ENCODE results near the gene IL1RN. TPM values are rescaled to one million over a fixed set of nuclear protein-coding genes. Genes with fewer than 3 reads are reported as not detected.

The IL1RN gene
- total and polyA plus RNA-seq, 2 donors from 2014 or later: 1.3 to 2.1 TPM

DNA sequence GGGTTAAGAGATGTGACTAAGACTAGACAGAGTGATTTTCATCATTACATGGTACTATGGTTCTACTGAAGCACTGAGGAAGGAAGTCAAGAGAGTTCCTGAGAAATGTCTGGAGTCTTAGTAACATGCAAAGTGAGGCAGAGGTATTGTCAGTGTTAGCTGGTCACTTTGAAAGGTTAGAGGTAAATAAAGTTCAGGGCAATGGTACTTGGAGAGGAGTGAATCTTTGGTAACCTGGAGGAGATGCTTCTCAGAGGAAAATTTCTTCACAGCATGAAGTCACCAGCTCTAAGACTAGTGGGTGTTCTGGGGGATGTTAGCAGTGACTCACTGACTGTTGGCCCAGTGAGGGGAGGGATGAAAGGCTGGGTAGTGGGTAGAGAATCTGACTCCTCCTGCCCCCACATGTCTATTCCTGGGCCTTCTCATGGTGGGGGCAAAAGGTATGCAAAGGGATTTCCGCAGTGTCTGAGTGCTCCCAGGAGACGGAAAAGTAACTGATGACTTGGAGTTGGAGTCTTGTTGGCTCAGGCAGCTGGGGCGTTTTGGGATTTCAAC, 23.3 kb upstream of the IL1RN start:
- intact Hi-C loops (cut with DNase I): no loop called here

GRCh38 chr2:113105047-113105785, 22.2 kb upstream of the IL1RN start:
- Histone ChIP-seq H3K4me3 (ENCODE audit: low read length in 3 of 3) (no peak overlapping the region), H3K9ac (ENCODE audit: low read length in 3 of 3) (no peak overlapping the region), H3K27ac (ENCODE audit: low read depth in 2 of 2, low read length in 2 of 2) (no peak overlapping the region), H3K36me3 (ENCODE audit: control insufficient read depth in 2 of 3, insufficient read depth in 3 of 3, low read length in 3 of 3) (no peaks in the 10 kb centered on the region), H3K27me3 (ENCODE audit: control insufficient read depth, insufficient read depth, low read length) (no peaks in the 10 kb centered on the region), H3K4me1 (ENCODE audit: control insufficient read depth in 2 of 3, insufficient read depth in 2 of 3, low read depth in 1 of 3, low read length in 3 of 3) (no peaks in the 10 kb centered on the region), H3K9me3 (ENCODE audit: control insufficient read depth in 2 of 3, insufficient read depth in 1 of 3, low read length in 3 of 3) (no peaks in the 10 kb centered on the region)
- DNase-seq (no peak), FAIRE-seq (no peak)
- TF ChIP-seq CTCF (IDR thresholded peaks at IDR 0.05; ENCODE audit: borderline replicate concordance, extremely low read depth, insufficient read depth): no peak
- intact Hi-C loops (cut with DNase I): no loop called here

More for the DNA sequence above, 23.3 kb upstream of the IL1RN start:
- DNase-seq (no peak), FAIRE-seq (no peak)
- Histone ChIP-seq H3K27me3 (ENCODE audit: control insufficient read depth, insufficient read depth, low read length) (no peaks in the 10 kb centered on the region), H3K27ac (ENCODE audit: low read depth in 2 of 2, low read length in 2 of 2) (no peak overlapping the region), H3K9ac (ENCODE audit: low read length in 3 of 3) (no peak overlapping the region), H3K36me3 (ENCODE audit: control insufficient read depth in 2 of 3, insufficient read depth in 3 of 3, low read length in 3 of 3) (no peaks in the 10 kb centered on the region), H3K4me3 (ENCODE audit: low read length in 3 of 3) (no peak overlapping the region), H3K9me3 (ENCODE audit: control insufficient read depth in 2 of 3, insufficient read depth in 1 of 3, low read length in 3 of 3) (no peaks in the 10 kb centered on the region), H3K4me1 (ENCODE audit: control insufficient read depth in 2 of 3, insufficient read depth in 2 of 3, low read depth in 1 of 3, low read length in 3 of 3) (no peaks in the 10 kb centered on the region)
- TF ChIP-seq CTCF (IDR thresholded peaks at IDR 0.05; ENCODE audit: borderline replicate concordance, extremely low read depth, insufficient read depth): no peak

- intact Hi-C loops (cut with DNase I): no loop called here
- H3K4me3 ChIP-seq (ENCODE audit: low read length in 3 of 3): no peak overlapping the region
- H3K27ac ChIP-seq (ENCODE audit: low read depth in 2 of 2, low read length in 2 of 2): no peak overlapping the region
Observed at GRCh38 chr2:113111121-113111520, 16.3 kb upstream of the IL1RN start.

More at GRCh38 chr2:113111121-113111520, 16.3 kb upstream of the IL1RN start:
- no peaks in the 10 kb centered on the region for H3K27me3 ChIP-seq (ENCODE audit: control insufficient read depth, insufficient read depth, low read length)
- H3K36me3 ChIP-seq (ENCODE audit: control insufficient read depth in 2 of 3, insufficient read depth in 3 of 3, low read length in 3 of 3): no peaks in the 10 kb centered on the region
- FAIRE-seq (no peak), DNase-seq (no peak)
- H3K4me1 ChIP-seq (ENCODE audit: control insufficient read depth in 2 of 3, insufficient read depth in 2 of 3, low read depth in 1 of 3, low read length in 3 of 3): no peaks in the 10 kb centered on the region
- TF ChIP-seq CTCF (IDR thresholded peaks at IDR 0.05; ENCODE audit: borderline replicate concordance, extremely low read depth, insufficient read depth): no peak
- no peaks in the 10 kb centered on the region for H3K9me3 ChIP-seq (ENCODE audit: control insufficient read depth in 2 of 3, insufficient read depth in 1 of 3, low read length in 3 of 3)
- H3K9ac ChIP-seq (ENCODE audit: low read length in 3 of 3): no peak overlapping the region

Data from kidney (tissue), 14 donors.